GM20000 (cell line): Measurements from ENCODE around the gene ARF6.
"Not testable (repeated sequence)": the region's sequence is repeated elsewhere in the genome, so short reads cannot be mapped to it uniquely, and the experiment has no call there.

Experiments used
- DNase-seq: peaks from one replicate; pipeline ENCODE4 v3.0.0; 2012; ENCODE audit warnings: low spot score
- CTCF ChIP-seq: IDR thresholded peaks from 2 replicates; pipeline ENCODE4 v1.5.1; 2012; ENCODE audit warnings: mild to moderate bottlenecking, control low read depth; ENCODE audit errors: extremely low read depth, missing control alignments

ARF6 gene

GRCh38 chr14:49893309-49894213 is 679 bp downstream of the ARF6 start:
- TF ChIP-seq CTCF: no peak
- peak; percentile 77 for DNase-seq

DNA sequence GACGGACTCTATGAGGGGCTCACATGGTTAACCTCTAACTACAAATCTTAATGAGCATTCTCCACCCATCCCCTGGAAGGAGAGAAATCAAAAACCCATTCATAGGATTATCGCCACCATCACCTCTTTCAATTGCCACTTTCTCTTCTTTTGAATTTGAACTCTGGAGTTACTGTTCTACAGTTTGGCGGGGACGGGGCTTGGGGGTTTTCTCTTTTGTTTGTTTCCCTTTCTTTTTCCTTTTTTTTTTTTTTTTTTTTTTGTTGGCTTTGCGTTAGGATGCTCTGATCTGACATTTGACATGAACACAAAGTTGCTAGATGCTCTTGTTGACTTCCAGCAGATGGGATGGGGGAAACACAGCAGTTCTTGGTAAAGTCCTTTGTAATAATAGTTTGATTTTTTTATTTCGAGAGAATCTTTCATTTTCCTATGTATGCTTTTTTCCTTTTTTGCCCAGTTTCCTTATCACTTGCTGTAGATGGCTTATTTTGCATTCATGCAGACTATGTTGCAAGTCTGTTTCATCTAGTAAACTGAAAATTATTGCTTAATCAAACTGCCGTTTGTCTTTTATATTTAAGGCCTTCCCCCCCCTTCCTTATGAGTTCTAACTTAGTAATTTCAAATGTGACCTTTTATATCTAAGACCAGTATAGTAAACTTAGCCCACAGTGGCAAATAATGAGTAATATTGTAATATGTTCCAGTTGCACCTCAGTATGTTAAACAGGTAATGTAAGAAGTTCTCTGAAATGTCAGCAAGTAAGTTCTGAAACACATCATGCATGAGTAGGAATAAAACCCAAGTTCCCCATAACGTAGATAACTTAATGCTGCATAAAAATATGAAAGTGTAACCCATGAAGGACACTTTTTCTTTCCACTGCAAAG is 1.6 kb downstream of the ARF6 start:
- DNase-seq: not testable (repeated sequence)

DNA sequence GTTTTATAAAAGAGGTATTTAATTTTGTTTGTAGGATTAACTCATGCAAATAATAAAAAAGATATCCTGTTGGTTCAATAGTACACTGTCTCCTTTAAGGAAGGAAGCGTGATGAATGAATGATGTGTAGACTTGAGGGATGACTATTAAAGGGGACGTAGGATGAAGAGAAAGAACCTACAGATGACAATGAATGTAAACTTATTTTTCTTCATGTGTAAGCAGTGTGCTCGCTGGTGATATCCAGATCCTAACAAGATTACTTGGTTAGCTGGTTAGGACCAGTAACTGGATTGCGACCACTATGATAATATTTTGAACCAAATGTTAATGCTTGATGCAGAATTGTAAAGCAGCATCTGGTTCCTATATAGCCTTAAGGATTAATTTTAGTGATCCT is 2.6 kb downstream of the ARF6 start:
- no peak for DNase-seq
- TF ChIP-seq CTCF: no peak

- DNase-seq: not testable (repeated sequence)
These were observed 3.4 kb downstream of the ARF6 start for GRCh38 chr14:49896272-49896671.

DNA sequence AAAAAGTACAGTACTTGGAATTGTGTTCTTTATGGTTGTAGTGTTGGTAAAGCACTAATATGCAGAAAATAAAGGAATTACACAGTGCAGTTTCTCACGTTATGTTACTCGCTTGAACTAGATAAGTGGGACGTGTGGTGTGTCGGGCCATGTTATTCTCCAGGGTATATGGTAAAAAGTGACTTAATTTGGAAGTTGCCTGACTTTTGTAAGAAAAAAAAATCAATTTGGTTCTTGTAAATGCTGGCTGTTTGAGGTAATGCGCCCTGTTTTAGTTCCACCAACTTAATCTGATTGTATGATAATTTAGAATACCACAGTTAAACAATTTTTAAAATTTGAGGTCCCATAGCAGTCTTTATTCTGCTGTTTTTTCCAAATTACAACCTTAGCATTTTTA is 4.1 kb downstream of the ARF6 start:
- no peak for TF ChIP-seq CTCF
- no peak for DNase-seq

DNA sequence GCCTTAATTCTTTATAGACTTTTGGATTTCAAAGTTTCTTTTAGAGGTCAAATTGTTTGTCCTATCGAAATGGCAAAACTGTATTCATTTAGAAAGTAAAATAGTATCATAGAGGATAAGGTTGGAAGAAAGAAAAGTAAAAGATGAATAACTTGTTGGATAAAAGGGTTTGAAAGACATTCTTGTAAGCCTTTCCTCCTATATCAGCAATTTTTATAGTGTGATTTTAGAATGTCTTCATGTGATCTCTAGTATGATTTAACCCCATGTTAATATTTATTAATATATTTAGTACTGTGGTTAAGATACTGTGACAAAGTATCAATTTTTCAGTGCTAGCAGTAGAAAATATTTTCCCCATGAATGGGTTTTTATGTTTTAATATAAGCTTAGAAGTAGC is 4.5 kb downstream of the ARF6 start:
- no peak for DNase-seq
- TF ChIP-seq CTCF: no peak

DNA sequence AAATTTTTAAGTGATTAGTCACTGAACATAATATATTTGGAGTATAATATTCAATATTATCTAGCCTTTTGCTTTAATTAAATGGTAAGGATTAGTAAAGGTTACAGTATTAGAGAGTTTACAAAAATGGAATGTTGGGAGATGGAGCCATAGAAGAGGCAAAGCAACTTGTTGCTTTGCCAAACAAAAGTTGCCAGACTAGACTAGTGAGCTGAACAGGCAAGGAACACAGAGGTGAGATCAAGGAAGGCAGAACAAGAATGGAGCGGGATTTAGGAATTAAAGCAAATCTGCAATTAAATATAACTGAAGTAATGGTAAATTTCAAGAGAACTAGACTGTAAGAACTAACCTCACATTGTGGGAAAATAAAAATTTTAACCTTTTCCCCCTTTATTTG is 5.1 kb downstream of the ARF6 start:
- no peak for DNase-seq
- TF ChIP-seq CTCF: no peak

GRCh38 chr14:49898485-49898884 is 5.6 kb downstream of the ARF6 start:
- no peak for TF ChIP-seq CTCF
- no peak for DNase-seq
